ENCODE data around the gene KRR1.

KRR1 gene

DNA sequence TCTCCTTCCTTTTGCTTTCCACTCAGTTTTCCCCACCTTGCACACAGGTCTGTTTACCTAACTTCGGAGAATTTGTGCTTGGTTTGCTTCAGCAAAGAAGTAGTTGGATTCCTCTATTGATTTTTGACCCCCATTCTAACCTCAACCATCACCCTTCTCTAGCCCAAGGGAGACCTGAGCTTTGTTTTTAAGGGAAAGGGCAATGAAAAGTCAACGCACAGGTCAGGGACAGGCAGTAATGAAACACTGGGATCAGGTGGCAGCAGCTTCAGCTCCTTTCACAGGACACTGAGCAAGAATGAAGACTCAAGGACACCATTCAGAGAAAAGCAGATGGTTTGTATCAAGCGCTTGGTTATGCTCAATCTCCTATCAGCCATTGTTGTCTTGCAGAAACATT, 46.9 kb upstream of the KRR1 start:
- Histone ChIP-seq H3K27ac (ENCODE audit: extremely low read depth, low read depth, low read length) (no peak overlapping the region), H3K4me1 (ENCODE audit: control insufficient read depth, insufficient read depth, low read length) (no peaks in the 10 kb centered on the region)

DNA sequence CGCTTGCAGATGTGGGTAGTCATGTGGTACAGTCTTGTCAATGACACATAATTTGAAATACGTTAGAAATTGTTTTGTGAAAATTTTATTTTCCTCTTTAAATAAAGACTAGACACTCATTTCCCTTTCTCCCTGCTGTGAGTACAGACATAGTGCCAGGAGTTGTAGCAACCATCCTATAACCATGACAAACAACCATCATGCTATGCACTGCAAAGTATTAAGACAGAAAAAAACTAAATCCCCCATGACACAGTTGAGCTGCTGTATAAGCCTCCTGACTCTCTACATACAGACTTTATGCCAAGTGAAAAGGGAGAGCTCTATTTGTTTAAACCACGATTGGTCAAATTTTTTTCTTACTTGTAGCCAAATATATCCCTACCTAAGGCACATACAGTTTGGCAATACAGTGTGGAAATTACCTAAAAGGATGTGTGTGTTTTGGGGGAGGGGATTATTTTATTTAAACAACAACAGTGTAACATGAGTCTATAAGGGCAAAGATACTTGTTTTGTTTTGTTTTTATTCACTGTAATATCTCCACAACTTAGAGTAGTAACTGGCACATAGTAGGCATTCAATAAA, 45.0 kb upstream of the KRR1 start:
- no peak overlapping the region for H3K27ac ChIP-seq (ENCODE audit: extremely low read depth, low read depth, low read length)
- H3K36me3 ChIP-seq (ENCODE audit: control insufficient read depth in 2 of 2, insufficient read depth in 1 of 2, low read length in 2 of 2): no peaks in the 10 kb centered on the region
- ChIA-PET CTCF (no interaction called here), POLR2A (no interaction called here)
- no peaks in the 10 kb centered on the region for H3K9me3 ChIP-seq (ENCODE audit: control insufficient read depth, insufficient read depth, low read depth, low read length)
- no peak for TF ChIP-seq ZNF596 (tag by site-specific recombination; IDR thresholded peaks at IDR 0.05)
- no peaks in the 10 kb centered on the region for H3K4me1 ChIP-seq (ENCODE audit: control insufficient read depth, insufficient read depth, low read length)
- no peak overlapping the region for H3K4me3 ChIP-seq (ENCODE audit: low read depth, low read length)

More for the DNA sequence above, 46.9 kb upstream of the KRR1 start:
- TF ChIP-seq ZNF555 (tag by site-specific recombination; conservative IDR thresholded peaks at IDR 0.05): no peak
- TF ChIP-seq ZNF266 (tag by site-specific recombination; IDR thresholded peaks at IDR 0.05; ENCODE audit: low read depth): no peak
- TF ChIP-seq, protein P1, sequence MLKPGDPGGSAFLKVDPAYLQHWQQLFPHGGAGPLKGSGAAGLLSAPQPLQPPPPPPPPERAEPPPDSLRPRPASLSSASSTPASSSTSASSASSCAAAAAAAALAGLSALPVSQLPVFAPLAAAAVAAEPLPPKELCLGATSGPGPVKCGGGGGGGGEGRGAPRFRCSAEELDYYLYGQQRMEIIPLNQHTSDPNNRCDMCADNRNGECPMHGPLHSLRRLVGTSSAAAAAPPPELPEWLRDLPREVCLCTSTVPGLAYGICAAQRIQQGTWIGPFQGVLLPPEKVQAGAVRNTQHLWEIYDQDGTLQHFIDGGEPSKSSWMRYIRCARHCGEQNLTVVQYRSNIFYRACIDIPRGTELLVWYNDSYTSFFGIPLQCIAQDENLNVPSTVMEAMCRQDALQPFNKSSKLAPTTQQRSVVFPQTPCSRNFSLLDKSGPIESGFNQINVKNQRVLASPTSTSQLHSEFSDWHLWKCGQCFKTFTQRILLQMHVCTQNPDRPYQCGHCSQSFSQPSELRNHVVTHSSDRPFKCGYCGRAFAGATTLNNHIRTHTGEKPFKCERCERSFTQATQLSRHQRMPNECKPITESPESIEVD (tag by site-specific recombination; IDR thresholded peaks at IDR 0.05): no peak
- no peak for TF ChIP-seq ZEB2 (tag by site-specific recombination; IDR thresholded peaks at IDR 0.05)
- Histone ChIP-seq H3K36me3 (ENCODE audit: control insufficient read depth in 2 of 2, insufficient read depth in 1 of 2, low read length in 2 of 2) (no peaks in the 10 kb centered on the region), H3K9me3 (ENCODE audit: control insufficient read depth, insufficient read depth, low read depth, low read length) (no peaks in the 10 kb centered on the region), H3K4me3 (ENCODE audit: low read depth, low read length) (no peak overlapping the region)
- POLR2A ChIA-PET: no interaction called here
- CTCF ChIA-PET: interaction anchor here (0.9 to 1.1 kb wide), 2 partner anchors 15 to 1028 kb away, joined by 3 read pairs; no protein-coding TSS in a partner anchor

DNA sequence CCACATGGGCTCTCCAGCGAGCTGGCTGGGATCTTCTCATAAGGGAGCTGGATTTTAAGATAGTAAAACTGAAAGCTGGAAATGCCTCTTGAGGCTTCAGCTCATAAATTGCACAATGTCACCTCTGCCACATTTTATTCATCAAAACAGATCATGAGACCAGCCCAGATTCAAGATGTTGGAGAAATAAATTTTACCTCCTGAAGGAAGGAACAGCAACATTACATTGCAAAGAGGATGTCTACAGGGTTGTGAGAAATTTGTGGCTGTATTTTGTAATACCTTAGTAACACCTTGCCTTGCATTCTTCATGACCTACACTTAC, 43.1 kb upstream of the KRR1 start:
- H3K9me3 ChIP-seq (ENCODE audit: control insufficient read depth, insufficient read depth, low read depth, low read length): no peaks in the 10 kb centered on the region
- ChIA-PET POLR2A (no interaction called here), CTCF (interaction anchor here (0.6 to 0.7 kb wide), 2 partner anchors 45 to 238 kb away, joined by 3 read pairs; no protein-coding TSS in a partner anchor)
- no peak overlapping the region for H3K27ac ChIP-seq (ENCODE audit: extremely low read depth, low read depth, low read length)
- peaks cover 7% of the 10 kb centered on the region; the same call in 1 of the 2 replicates for H3K4me1 ChIP-seq (ENCODE audit: control insufficient read depth, insufficient read depth, low read length)
- H3K4me3 ChIP-seq (ENCODE audit: low read depth, low read length): no peak overlapping the region
- H3K36me3 ChIP-seq (ENCODE audit: control insufficient read depth in 2 of 2, insufficient read depth in 1 of 2, low read length in 2 of 2): no peaks in the 10 kb centered on the region
- no peak for TF ChIP-seq ZFP41 (tag by site-specific recombination; IDR thresholded peaks at IDR 0.05; ENCODE audit: borderline replicate concordance)
- TF ChIP-seq TSHZ1 (tag by site-specific recombination; IDR thresholded peaks at IDR 0.05; ENCODE audit: borderline replicate concordance): no peak
- TF ChIP-seq, protein P2, sequence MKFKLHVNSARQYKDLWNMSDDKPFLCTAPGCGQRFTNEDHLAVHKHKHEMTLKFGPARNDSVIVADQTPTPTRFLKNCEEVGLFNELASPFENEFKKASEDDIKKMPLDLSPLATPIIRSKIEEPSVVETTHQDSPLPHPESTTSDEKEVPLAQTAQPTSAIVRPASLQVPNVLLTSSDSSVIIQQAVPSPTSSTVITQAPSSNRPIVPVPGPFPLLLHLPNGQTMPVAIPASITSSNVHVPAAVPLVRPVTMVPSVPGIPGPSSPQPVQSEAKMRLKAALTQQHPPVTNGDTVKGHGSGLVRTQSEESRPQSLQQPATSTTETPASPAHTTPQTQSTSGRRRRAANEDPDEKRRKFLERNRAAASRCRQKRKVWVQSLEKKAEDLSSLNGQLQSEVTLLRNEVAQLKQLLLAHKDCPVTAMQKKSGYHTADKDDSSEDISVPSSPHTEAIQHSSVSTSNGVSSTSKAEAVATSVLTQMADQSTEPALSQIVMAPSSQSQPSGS (tag by site-specific recombination; IDR thresholded peaks at IDR 0.05; ENCODE audit: low read depth): no peak
- no peak for TF ChIP-seq ZNF596 (tag by site-specific recombination; IDR thresholded peaks at IDR 0.05)
- TF ChIP-seq, protein P3, sequence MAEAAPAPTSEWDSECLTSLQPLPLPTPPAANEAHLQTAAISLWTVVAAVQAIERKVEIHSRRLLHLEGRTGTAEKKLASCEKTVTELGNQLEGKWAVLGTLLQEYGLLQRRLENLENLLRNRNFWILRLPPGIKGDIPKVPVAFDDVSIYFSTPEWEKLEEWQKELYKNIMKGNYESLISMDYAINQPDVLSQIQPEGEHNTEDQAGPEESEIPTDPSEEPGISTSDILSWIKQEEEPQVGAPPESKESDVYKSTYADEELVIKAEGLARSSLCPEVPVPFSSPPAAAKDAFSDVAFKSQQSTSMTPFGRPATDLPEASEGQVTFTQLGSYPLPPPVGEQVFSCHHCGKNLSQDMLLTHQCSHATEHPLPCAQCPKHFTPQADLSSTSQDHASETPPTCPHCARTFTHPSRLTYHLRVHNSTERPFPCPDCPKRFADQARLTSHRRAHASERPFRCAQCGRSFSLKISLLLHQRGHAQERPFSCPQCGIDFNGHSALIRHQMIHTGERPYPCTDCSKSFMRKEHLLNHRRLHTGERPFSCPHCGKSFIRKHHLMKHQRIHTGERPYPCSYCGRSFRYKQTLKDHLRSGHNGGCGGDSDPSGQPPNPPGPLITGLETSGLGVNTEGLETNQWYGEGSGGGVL (tag by site-specific recombination; IDR thresholded peaks at IDR 0.05): no peak
- no peak for TF ChIP-seq ZNF426 (tag by site-specific recombination; IDR thresholded peaks at IDR 0.05)
- TF ChIP-seq ZNF239 (tag by site-specific recombination; IDR thresholded peaks at IDR 0.05): no peak
- TF ChIP-seq ZNF274 (IDR thresholded peaks at IDR 0.05; ENCODE audit: low read length): no peak
- no peak for TF ChIP-seq ZNF274 (tag by site-specific recombination; IDR thresholded peaks at IDR 0.05; ENCODE audit: borderline replicate concordance)
- no peak for TF ChIP-seq ZNF221 (tag by site-specific recombination; IDR thresholded peaks at IDR 0.05; ENCODE audit: borderline replicate concordance)
- no peak for TF ChIP-seq KLF8 (tag by site-specific recombination; IDR thresholded peaks at IDR 0.05)
